HepG2 (cell line): ENCODE measurements around the gene HYAL2. TPM values are rescaled to one million over a fixed set of nuclear protein-coding genes. Genes with fewer than 3 reads are reported as not detected.

Source experiments
- CHCHD3 ChIP-seq: sonication (generic); formaldehyde crosslinking; IDR thresholded peaks from 2 replicates; pipeline ENCODE4 v1.8.0; 2022; ENCODE audit warnings: mild to moderate bottlenecking, missing genetic modification reagents, moderate library complexity
- DNMT1 ChIP-seq: sonication (generic); formaldehyde crosslinking; IDR thresholded peaks from 2 replicates; pipeline ENCODE4 v1.5.1; 2020; ENCODE audit warnings: mild to moderate bottlenecking, missing genetic modification reagents
- HMG20A ChIP-seq: IDR thresholded peaks from 2 replicates; pipeline ENCODE4 v1.6.1; 2016; ENCODE audit warnings: borderline replicate concordance
- KLF6 ChIP-seq: IDR thresholded peaks from 2 replicates; pipeline ENCODE4 v1.8.0; 2016; ENCODE audit warnings: missing biosample characterization, missing genetic modification reagents
- RFXAP ChIP-seq: sonication (generic); formaldehyde crosslinking; IDR thresholded peaks from 2 replicates; pipeline ENCODE4 v1.4.0; 2020; ENCODE audit warnings: missing genetic modification reagents, borderline replicate concordance
- ZBTB8A ChIP-seq: sonication (generic); formaldehyde crosslinking; IDR thresholded peaks from 2 replicates; pipeline ENCODE4 v1.4.0; 2020; ENCODE audit warnings: mild to moderate bottlenecking, low read depth, missing genetic modification reagents, borderline replicate concordance
- ZNF12 ChIP-seq: sonication (generic); formaldehyde crosslinking; IDR thresholded peaks from 2 replicates; pipeline ENCODE4 v1.5.0; 2020; ENCODE audit warnings: missing genetic modification reagents
- ZNF205 ChIP-seq: IDR thresholded peaks from 2 replicates; pipeline ENCODE4 v1.6.1; 2018; ENCODE audit warnings: missing biosample characterization, missing genetic modification reagents
- ZNF333 ChIP-seq: sonication (generic); formaldehyde crosslinking; IDR thresholded peaks from 2 replicates; pipeline ENCODE4 v1.4.0; 2020; ENCODE audit warnings: mild to moderate bottlenecking, missing genetic modification reagents, borderline replicate concordance
- ZNF432 ChIP-seq: sonication (generic); formaldehyde crosslinking; IDR thresholded peaks from 2 replicates; pipeline ENCODE4 v1.5.0; 2020; ENCODE audit warnings: missing genetic modification reagents, mild to moderate bottlenecking, borderline replicate concordance
- ZNF550 ChIP-seq: sonication (generic); formaldehyde crosslinking; IDR thresholded peaks from 2 replicates; pipeline ENCODE4 v1.4.0; 2020; ENCODE audit warnings: mild to moderate bottlenecking, missing genetic modification reagents, borderline replicate concordance
- polyA plus RNA-seq, 8 experiments: library from polyadenylated mRNA; depleted of rRNA in 3 of 8; stranded (reverse) in 7 of 8; unstranded in 1 of 8; fragments of >200 nt; fragmentation: Illumina TruSeq in 4 of 8; extraction: Trizol in 4 of 8; gene quantifications; 2 replicates each; pipeline versions ENCODE4 v1.2.1 to v1.2.3, GENCODE V29; 2011 to 2016; ENCODE audit warnings: low read depth in 4 of 8, missing spikeins in 1 of 8, mixed read lengths in 1 of 8; ENCODE audit not compliant: insufficient read depth in 1 of 8
- total RNA-seq, 5 experiments: library from RNA; depleted of rRNA; stranded (reverse); fragments of >200 nt; fragmentation: Illumina TruSeq; extraction: Trizol; gene quantifications; 2 replicates each; pipeline ENCODE4 v1.2.3, GENCODE V29; 2016; ENCODE audit warnings: low read depth in 1 of 5
- TF ChIP-seq, protein P1 (sequence below): sonication (generic); formaldehyde crosslinking; IDR thresholded peaks from 2 replicates; pipeline ENCODE4 v1.4.0; 2020; ENCODE audit warnings: missing genetic modification reagents
- TF ChIP-seq, protein P2 (sequence below): sonication (generic); formaldehyde crosslinking; IDR thresholded peaks from 2 replicates; pipeline ENCODE4 v1.4.0; 2020; ENCODE audit warnings: low read depth, missing genetic modification reagents
- TF ChIP-seq, protein P3 (sequence below), 2 experiments: sonication (generic) in 1 of 2; formaldehyde crosslinking in 1 of 2; IDR thresholded peaks; 2 replicates each; pipeline versions ENCODE4 v1.6.1 to v1.9.0; 2014 to 2022; ENCODE audit warnings: antibody characterized with exemption in 1 of 2, borderline replicate concordance in 1 of 2, inconsistent platforms in 1 of 2, low read depth in 1 of 2, missing genetic modification reagents in 1 of 2

The HYAL2 gene
- total and polyA plus RNA-seq, 2 of the 13 experiments (the other 11 are each of a cell fraction or from before 2014, with no cell fraction given): 76.2 to 102 TPM

DNA sequence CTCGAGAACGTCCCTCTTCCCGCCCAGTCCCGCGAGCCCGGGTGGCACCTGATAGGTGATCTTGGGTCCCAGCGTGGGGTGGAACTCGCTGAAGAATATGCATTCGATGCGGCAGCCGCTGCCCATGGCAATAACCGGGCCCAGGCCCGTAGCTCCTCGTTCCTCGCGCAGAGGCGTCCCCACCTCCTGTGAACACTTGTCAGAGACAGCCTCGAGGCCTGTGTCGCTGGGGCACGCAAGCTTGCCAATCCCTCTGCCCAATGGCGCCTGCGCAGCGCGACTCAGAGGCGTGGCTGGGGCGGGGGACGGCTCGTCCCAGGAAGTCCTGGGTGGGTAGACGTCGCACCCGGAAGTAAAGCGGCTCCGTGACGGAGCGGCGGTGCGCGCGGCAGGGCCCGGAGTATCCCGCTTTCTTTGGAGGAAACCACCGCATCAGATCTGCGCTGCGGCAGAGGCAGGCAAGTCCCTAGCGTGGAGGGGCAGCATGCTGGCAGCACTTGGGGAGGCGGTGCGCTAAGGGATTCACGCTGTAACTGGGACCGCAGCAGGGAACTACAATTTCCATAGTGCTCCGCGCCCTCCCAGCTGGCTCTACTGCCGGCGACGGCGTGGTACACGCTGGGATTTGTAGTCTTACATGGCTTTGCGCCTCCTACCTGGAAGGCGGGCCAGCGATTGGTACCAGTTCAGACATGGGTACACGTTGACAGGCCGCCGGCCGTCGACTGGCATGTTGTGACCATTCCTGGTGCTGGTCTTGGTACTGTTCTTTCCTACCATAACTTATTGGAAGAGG, 28.2 kb upstream of the HYAL2 start, which contains the start of the genes CYB561D2 and NPRL2 (continued):
- TF ChIP-seq, protein P1, sequence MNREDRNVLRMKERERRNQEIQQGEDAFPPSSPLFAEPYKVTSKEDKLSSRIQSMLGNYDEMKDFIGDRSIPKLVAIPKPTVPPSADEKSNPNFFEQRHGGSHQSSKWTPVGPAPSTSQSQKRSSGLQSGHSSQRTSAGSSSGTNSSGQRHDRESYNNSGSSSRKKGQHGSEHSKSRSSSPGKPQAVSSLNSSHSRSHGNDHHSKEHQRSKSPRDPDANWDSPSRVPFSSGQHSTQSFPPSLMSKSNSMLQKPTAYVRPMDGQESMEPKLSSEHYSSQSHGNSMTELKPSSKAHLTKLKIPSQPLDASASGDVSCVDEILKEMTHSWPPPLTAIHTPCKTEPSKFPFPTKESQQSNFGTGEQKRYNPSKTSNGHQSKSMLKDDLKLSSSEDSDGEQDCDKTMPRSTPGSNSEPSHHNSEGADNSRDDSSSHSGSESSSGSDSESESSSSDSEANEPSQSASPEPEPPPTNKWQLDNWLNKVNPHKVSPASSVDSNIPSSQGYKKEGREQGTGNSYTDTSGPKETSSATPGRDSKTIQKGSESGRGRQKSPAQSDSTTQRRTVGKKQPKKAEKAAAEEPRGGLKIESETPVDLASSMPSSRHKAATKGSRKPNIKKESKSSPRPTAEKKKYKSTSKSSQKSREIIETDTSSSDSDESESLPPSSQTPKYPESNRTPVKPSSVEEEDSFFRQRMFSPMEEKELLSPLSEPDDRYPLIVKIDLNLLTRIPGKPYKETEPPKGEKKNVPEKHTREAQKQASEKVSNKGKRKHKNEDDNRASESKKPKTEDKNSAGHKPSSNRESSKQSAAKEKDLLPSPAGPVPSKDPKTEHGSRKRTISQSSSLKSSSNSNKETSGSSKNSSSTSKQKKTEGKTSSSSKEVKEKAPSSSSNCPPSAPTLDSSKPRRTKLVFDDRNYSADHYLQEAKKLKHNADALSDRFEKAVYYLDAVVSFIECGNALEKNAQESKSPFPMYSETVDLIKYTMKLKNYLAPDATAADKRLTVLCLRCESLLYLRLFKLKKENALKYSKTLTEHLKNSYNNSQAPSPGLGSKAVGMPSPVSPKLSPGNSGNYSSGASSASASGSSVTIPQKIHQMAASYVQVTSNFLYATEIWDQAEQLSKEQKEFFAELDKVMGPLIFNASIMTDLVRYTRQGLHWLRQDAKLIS: no peak
- TF ChIP-seq ZNF12 (CRISPR knock-in tag) (0 out of 2 replicates have a peak, but pooled peaks have one; percentile 64), CHCHD3 (CRISPR knock-in tag) (peak; percentile 98; the same call in 1 of the 2 replicates), ZNF550 (CRISPR knock-in tag) (peak; percentile 84), DNMT1 (0 out of 2 replicates have a peak, but pooled peaks have one; percentile 29), RFXAP (CRISPR knock-in tag) (peak; percentile 77; the same call in 1 of the 2 replicates), ZNF333 (CRISPR knock-in tag) (peak; percentile 96), ZNF205 (CRISPR knock-in tag) (0 out of 2 replicates have a peak, but pooled peaks have one; percentile 53), KLF6 (CRISPR knock-in tag) (peak; percentile 97), ZBTB8A (0 out of 2 replicates have a peak, but pooled peaks have one; percentile 43), HMG20A (CRISPR knock-in tag) (no peak), ZNF432 (CRISPR knock-in tag) (no peak)
- TF ChIP-seq, protein P2, sequence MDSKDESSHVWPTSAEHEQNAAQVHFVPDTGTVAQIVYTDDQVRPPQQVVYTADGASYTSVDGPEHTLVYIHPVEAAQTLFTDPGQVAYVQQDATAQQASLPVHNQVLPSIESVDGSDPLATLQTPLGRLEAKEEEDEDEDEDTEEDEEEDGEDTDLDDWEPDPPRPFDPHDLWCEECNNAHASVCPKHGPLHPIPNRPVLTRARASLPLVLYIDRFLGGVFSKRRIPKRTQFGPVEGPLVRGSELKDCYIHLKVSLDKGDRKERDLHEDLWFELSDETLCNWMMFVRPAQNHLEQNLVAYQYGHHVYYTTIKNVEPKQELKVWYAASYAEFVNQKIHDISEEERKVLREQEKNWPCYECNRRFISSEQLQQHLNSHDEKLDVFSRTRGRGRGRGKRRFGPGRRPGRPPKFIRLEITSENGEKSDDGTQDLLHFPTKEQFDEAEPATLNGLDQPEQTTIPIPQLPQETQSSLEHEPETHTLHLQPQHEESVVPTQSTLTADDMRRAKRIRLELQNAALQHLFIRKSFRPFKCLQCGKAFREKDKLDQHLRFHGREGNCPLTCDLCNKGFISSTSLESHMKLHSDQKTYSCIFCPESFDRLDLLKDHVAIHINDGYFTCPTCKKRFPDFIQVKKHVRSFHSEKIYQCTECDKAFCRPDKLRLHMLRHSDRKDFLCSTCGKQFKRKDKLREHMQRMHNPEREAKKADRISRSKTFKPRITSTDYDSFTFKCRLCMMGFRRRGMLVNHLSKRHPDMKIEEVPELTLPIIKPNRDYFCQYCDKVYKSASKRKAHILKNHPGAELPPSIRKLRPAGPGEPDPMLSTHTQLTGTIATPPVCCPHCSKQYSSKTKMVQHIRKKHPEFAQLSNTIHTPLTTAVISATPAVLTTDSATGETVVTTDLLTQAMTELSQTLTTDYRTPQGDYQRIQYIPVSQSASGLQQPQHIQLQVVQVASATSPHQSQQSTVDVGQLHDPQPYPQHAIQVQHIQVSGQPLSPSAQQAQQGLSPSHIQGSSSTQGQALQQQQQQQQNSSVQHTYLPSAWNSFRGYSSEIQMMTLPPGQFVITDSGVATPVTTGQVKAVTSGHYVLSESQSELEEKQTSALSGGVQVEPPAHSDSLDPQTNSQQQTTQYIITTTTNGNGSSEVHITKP (CRISPR knock-in tag): no peak; the same call in 1 of the 2 replicates
- TF ChIP-seq, protein P3, sequence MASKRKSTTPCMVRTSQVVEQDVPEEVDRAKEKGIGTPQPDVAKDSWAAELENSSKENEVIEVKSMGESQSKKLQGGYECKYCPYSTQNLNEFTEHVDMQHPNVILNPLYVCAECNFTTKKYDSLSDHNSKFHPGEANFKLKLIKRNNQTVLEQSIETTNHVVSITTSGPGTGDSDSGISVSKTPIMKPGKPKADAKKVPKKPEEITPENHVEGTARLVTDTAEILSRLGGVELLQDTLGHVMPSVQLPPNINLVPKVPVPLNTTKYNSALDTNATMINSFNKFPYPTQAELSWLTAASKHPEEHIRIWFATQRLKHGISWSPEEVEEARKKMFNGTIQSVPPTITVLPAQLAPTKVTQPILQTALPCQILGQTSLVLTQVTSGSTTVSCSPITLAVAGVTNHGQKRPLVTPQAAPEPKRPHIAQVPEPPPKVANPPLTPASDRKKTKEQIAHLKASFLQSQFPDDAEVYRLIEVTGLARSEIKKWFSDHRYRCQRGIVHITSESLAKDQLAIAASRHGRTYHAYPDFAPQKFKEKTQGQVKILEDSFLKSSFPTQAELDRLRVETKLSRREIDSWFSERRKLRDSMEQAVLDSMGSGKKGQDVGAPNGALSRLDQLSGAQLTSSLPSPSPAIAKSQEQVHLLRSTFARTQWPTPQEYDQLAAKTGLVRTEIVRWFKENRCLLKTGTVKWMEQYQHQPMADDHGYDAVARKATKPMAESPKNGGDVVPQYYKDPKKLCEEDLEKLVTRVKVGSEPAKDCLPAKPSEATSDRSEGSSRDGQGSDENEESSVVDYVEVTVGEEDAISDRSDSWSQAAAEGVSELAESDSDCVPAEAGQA (IDR thresholded peaks at IDR 0.05; ENCODE audit: low read depth): peak; percentile 37; the same call in 1 of the 2 replicates
- TF ChIP-seq, protein P3 (CRISPR knock-in tag; IDR thresholded peaks at IDR 0.05; ENCODE audit: borderline replicate concordance): peak; percentile 91; the same call in 1 of the 2 replicates
